Stomach smooth muscle (tissue), 2 donors: ENCODE measurements around the gene NUP205.

Source experiments
- H3K27ac ChIP-seq: one replicate; pipeline ENCODE4 v1.7.0; 2013; ENCODE audit warnings: mild to moderate bottlenecking, low read length, inconsistent platforms
- H3K27me3 ChIP-seq, 2 donors: one replicate each; pipeline ENCODE4 v1.7.0; 2013; ENCODE audit warnings: low read length in 2 of 2; ENCODE audit not compliant: insufficient read depth in 2 of 2, control insufficient read depth in 1 of 2
- H3K36me3 ChIP-seq, 2 donors: one replicate each; pipeline ENCODE4 v1.7.0; 2013; ENCODE audit warnings: low read length in 2 of 2; ENCODE audit not compliant: control insufficient read depth in 2 of 2, insufficient read depth in 2 of 2
- H3K4me1 ChIP-seq: one replicate; pipeline ENCODE4 v1.7.0; 2013; ENCODE audit warnings: low read length; ENCODE audit not compliant: control insufficient read depth, insufficient read depth
- H3K4me3 ChIP-seq, 2 donors: one replicate each; pipeline ENCODE4 v1.7.0; 2013; ENCODE audit warnings: low read length in 2 of 2
- H3K9ac ChIP-seq, 2 donors: one replicate each; pipeline ENCODE4 v1.7.0; 2013; ENCODE audit warnings: low read length in 2 of 2, mild to moderate bottlenecking in 1 of 2
- H3K9me3 ChIP-seq, 2 donors: one replicate each; pipeline ENCODE4 v1.7.0; 2013; ENCODE audit warnings: low read length in 2 of 2; ENCODE audit not compliant: control insufficient read depth in 2 of 2
- donor health status: healthy.
- donor health status: Pancreatic carcinoma.

NUP205 gene

GRCh38 chr7:135697276-135698049 lies 139.7 kb downstream of the NUP205 start:
- Histone ChIP-seq H3K36me3 (peaks cover under 1 to 6% of the 10 kb centered on the region in 2 donors), H3K4me1 (no peaks in the 10 kb centered on the region), H3K9me3 (no peaks in the 10 kb centered on the region), H3K4me3 (no peak overlapping the region), H3K27me3 (no peaks in the 10 kb centered on the region), H3K9ac (no peak overlapping the region), H3K27ac (no peak overlapping the region)
